Vagina (tissue), 2 donors: ENCODE data around the gene ABHD18. TPM values are rescaled to one million over a fixed set of nuclear protein-coding genes. Genes with fewer than 3 reads are reported as not detected.
"Not testable (repeated sequence)": the region's sequence is repeated elsewhere in the genome, so short reads cannot be mapped to it uniquely, and the experiment has no call there.

Experiments used
- DNase-seq, 2 donors: peaks; one replicate each; pipeline ENCODE4 v3.0.0-alpha.2; 2017; ENCODE audit errors: extremely low spot score in 2 of 2
- H3K27ac ChIP-seq: fragments of 200-600 bp; sonication (generic); one replicate; pipeline ENCODE4 v1.5.1; 2019
- H3K27me3 ChIP-seq: fragments of 200-600 bp; sonication (generic); one replicate; pipeline ENCODE4 v1.5.1; 2019
- H3K36me3 ChIP-seq, 2 donors: fragments of 200-600 bp; sonication (generic); one replicate each; pipeline ENCODE4 v1.5.1; 2017 to 2019
- H3K4me1 ChIP-seq: fragments of 200-600 bp; sonication (generic); one replicate; pipeline ENCODE4 v1.5.1; 2019
- H3K4me3 ChIP-seq, 2 donors: fragments of 200-600 bp; sonication (generic); 1 replicate in 1 of 2; 2 replicates in 1 of 2; pipeline ENCODE4 v1.5.1; 2016 to 2019
- H3K9me3 ChIP-seq: fragments of 200-600 bp; sonication (generic); one replicate; pipeline ENCODE4 v1.5.1; 2019
- CTCF ChIP-seq, 3 experiments: fragments of 450-650 bp in 2 of 3; fragments of 200-600 bp in 1 of 3; sonication (generic) in 1 of 3; IDR thresholded peaks; one replicate each; pipeline ENCODE4 v1.5.1; 2017 to 2019; ENCODE audit warnings: antibody characterized with exemption in 3 of 3, mild to moderate bottlenecking in 2 of 3, moderate library complexity in 2 of 3
- POLR2A ChIP-seq, 2 donors: fragments of 450-650 bp; IDR thresholded peaks; one replicate each; pipeline ENCODE4 v1.6.1; 2017; ENCODE audit warnings: antibody characterized with exemption in 2 of 2, mild to moderate bottlenecking in 2 of 2, moderate library complexity in 2 of 2
- POLR2AphosphoS5 ChIP-seq, 2 donors: sonication (generic); formaldehyde crosslinking; IDR thresholded peaks; one replicate each; pipeline ENCODE4 v1.9.0; 2017; ENCODE audit warnings: antibody characterized with exemption in 2 of 2, mild to moderate bottlenecking in 2 of 2, low read depth in 1 of 2; ENCODE audit not compliant: insufficient read depth in 1 of 2
- intact Hi-C: fragments of 100-400 bp; cut with DNase I; formaldehyde crosslinking; loops from one replicate; pipeline ENCODE4 v1.15.1; 2023
- total RNA-seq: library from RNA; depleted of rRNA; stranded (reverse); fragments of >200 nt; gene quantifications from one replicate; pipeline ENCODE4 v1.2.3, GENCODE V29; 2016

The ABHD18 gene
- total RNA-seq, 1 donor from 2014 or later = 8.6 TPM

DNA sequence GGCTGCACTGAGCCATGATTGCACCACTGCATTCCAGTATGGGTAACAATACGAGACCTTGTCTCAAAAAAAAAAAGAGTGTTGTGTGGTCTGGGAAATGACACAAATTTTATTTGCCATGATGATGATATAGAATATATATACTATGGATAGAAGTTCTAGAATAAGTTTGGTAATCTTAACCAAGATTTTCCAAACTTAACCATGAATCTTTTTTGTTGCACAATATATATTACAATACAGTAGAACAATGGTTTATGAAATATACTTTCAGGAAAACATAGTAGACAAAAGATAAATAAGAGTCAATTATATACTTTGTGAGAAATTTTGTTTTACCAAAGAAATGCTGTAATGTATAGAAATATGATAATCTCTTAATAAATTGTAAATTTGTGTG lies 35.0 kb upstream of the ABHD18 start:
- intact Hi-C loops = no loop called here
- Histone ChIP-seq H3K9me3 (no peaks in the 10 kb centered on the region), H3K4me1 (no peaks in the 10 kb centered on the region), H3K4me3 (no peak overlapping the region), H3K36me3 (peaks cover 0 to 19% of the 10 kb centered on the region in 2 donors), H3K27ac (no peak overlapping the region), H3K27me3 (no peaks in the 10 kb centered on the region)
- TF ChIP-seq POLR2A (IDR thresholded peaks at IDR 0.05) (no peak), CTCF (IDR thresholded peaks at IDR 0.05) (no peak), POLR2AphosphoS5 (IDR thresholded peaks at IDR 0.05; ENCODE audit: insufficient read depth in 1 of 2, low read depth in 1 of 2) (no peak)
- DNase-seq = no peak

DNA sequence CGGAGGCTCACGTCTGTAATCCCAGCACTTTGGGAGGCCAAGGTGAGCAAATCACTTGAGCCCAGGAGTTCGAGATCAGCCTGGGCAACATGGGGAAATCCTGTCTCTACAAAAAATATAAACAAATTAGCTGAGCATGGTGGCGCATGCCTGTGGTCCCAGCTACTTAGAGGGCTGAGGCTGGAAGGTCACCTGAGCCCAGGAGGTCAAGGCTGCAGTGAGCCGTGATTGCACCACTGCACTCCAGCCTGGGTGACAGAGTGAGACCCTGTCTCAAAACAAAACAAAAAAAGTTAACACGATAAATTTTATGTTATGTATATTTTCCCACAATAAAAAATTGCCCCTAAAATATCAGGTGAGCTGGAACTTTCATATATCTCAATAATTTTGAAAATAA lies 33.4 kb upstream of the ABHD18 start:
- H3K27ac ChIP-seq, DNase-seq, intact Hi-C loops, H3K4me1 ChIP-seq, H3K4me3 ChIP-seq, H3K27me3 ChIP-seq, H3K9me3 ChIP-seq: not testable (repeated sequence)
- peaks cover 0 to 19% of the 10 kb centered on the region in 2 donors for H3K36me3 ChIP-seq

DNA sequence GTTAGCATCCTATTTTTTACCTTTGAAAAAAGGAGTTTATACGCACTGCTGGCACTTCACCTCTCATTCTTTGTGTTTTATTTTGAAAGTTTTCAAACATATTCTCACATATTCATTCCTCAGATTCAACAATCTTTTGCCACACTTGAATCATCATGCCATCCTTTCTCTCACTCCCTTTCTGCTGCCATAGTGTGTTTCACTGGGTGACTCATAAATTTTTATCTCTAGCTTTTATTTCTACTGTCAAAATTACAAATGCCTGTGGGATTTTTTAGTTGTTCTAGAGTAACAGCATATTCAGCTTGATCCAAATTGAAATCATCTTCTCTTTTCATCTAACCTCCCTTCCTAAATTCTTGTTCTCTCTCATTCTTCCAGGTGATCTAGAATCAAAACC lies 28.2 kb upstream of the ABHD18 start:
- TF ChIP-seq POLR2AphosphoS5 (IDR thresholded peaks at IDR 0.05; ENCODE audit: insufficient read depth in 1 of 2, low read depth in 1 of 2) = no peak
- no peak for TF ChIP-seq POLR2A (IDR thresholded peaks at IDR 0.05)
- no peak for TF ChIP-seq CTCF (IDR thresholded peaks at IDR 0.05)
- Histone ChIP-seq H3K9me3 (no peaks in the 10 kb centered on the region), H3K27me3 (no peaks in the 10 kb centered on the region), H3K36me3 (peaks cover 0 to 12% of the 10 kb centered on the region in 2 donors), H3K4me1 (no peaks in the 10 kb centered on the region), H3K27ac (no peak overlapping the region), H3K4me3 (no peak overlapping the region)
- no peak for DNase-seq
- intact Hi-C loops = no loop called here

DNA sequence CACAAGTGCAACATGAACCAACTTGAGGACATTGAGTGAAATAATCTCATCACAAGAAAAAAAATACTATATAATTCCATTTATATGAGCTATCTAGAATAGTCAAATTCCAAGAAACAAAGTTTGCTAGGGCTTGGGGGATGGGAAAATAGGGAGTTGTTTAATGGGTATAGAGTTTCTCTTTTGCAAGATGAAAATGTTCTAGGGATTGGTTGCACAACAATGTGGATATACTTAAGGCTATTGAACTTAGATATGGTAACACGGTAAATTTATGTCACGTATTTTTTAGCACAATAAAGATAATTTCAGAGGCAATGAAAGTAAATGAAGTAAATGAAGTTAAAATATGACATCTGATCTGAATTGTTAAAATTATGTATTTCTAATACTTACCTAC lies 8.1 kb upstream of the ABHD18 start:
- intact Hi-C loops = no loop called here
- Histone ChIP-seq H3K9me3 (no peaks in the 10 kb centered on the region), H3K4me1 (no peaks in the 10 kb centered on the region), H3K27me3 (no peaks in the 10 kb centered on the region), H3K36me3 (peaks cover 0 to 15% of the 10 kb centered on the region in 2 donors), H3K27ac (no peak overlapping the region), H3K4me3 (no peak overlapping the region)
- TF ChIP-seq CTCF (IDR thresholded peaks at IDR 0.05) (no peak), POLR2AphosphoS5 (IDR thresholded peaks at IDR 0.05; ENCODE audit: insufficient read depth in 1 of 2, low read depth in 1 of 2) (no peak), POLR2A (IDR thresholded peaks at IDR 0.05) (no peak)
- DNase-seq = no peak

GRCh38 chr4:127959794-127960193 lies 5.4 kb upstream of the ABHD18 start:
- H3K9me3 ChIP-seq = no peaks in the 10 kb centered on the region
- intact Hi-C loops = no loop called here
- H3K27ac ChIP-seq = no peak overlapping the region
- peaks cover 7% of the 10 kb centered on the region for H3K4me1 ChIP-seq
- DNase-seq = no peak
- H3K36me3 ChIP-seq = peaks cover 0 to 7% of the 10 kb centered on the region in 2 donors
- H3K4me3 ChIP-seq = no peak overlapping the region
- TF ChIP-seq CTCF (IDR thresholded peaks at IDR 0.05) (no peak), POLR2AphosphoS5 (IDR thresholded peaks at IDR 0.05; ENCODE audit: insufficient read depth in 1 of 2, low read depth in 1 of 2) (no peak), POLR2A (IDR thresholded peaks at IDR 0.05) (no peak)
- no peaks in the 10 kb centered on the region for H3K27me3 ChIP-seq

- H3K36me3 ChIP-seq, intact Hi-C loops, DNase-seq, H3K27me3 ChIP-seq, H3K9me3 ChIP-seq: not testable (repeated sequence)
- peaks cover 16% of the 10 kb centered on the region for H3K4me1 ChIP-seq
- H3K4me3 ChIP-seq = peak overlapping the region; percentile 68 to 77
- peak overlapping the region; percentile 92 for H3K27ac ChIP-seq
Observed at GRCh38 chr4:127963633-127964398, 1.4 kb upstream of the ABHD18 start.

DNA sequence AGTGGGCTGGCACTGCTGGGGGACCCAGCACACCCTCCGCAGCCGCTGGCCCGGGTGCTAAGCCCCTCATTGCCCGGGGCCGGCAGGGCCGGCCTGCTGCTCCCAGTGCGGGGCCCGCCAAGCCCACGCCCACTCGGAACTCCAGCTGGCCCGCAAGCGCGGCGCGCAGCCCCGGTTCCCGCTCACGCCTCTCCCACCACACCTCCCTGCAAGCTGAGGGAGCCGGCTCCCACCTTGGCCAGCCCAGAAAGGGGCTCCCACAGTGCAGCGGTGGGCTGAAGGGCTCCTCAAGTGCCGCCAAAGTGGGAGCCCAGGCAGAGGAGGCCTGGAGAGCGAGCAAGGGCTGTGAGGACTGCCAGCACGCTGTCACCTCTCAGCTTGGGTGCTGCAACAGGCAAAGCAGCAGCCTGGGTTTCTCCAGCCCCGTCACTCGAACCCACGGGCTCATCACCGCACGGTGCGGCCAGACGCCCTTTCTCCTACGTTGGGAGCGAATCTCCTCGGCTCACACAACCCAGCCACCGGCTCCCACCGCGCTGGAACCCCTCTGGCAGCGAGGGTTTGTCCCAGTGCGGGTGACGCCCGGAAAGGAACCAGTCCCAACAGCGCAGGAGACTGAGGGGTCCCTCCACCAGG lies 662 bp upstream of the ABHD18 start:
- Histone ChIP-seq H3K4me3 (peak overlapping the region; percentile 68 to 77), H3K27ac (peak overlapping the region; percentile 92), H3K4me1 (peaks cover 16% of the 10 kb centered on the region)
- intact Hi-C loops = loop anchor here (5.0 kb wide), 1 partner anchor 182 kb away; the partner anchor contains the start of gene HSPA4L
- not testable (repeated sequence) for H3K9me3 ChIP-seq, DNase-seq, H3K36me3 ChIP-seq, H3K27me3 ChIP-seq
